Measurements from ENCODE around the gene SOX13.

The SOX13 gene

GRCh38 chr1:204130981-204131892, 58.3 kb downstream of the SOX13 start:
- DNase-seq (ENCODE audit: low read depth), result no peak

GRCh38 chr1:204131978-204132377, 59.1 kb downstream of the SOX13 start:
- DNase-seq (ENCODE audit: low read depth), result no peak

GRCh38 chr1:204132718-204133117, 59.8 kb downstream of the SOX13 start:
- DNase-seq (ENCODE audit: low read depth), result no peak

GRCh38 chr1:204134103-204134502, 61.2 kb downstream of the SOX13 start:
- no peak for DNase-seq (ENCODE audit: low read depth)

GRCh38 chr1:204136814-204137213, 63.9 kb downstream of the SOX13 start:
- no peak for DNase-seq (ENCODE audit: low read depth)

GRCh38 chr1:204139088-204139487, 66.2 kb downstream of the SOX13 start:
- DNase-seq (ENCODE audit: low read depth), result no peak

GRCh38 chr1:204139952-204140351, 67.0 kb downstream of the SOX13 start:
- DNase-seq (ENCODE audit: low read depth), result no peak

GRCh38 chr1:204141131-204141530, 68.2 kb downstream of the SOX13 start:
- DNase-seq (ENCODE audit: low read depth), result no peak

GRCh38 chr1:204142032-204142974, 69.4 kb downstream of the SOX13 start:
- no peak for DNase-seq (ENCODE audit: low read depth)

- DNase-seq (ENCODE audit: low read depth), result no peak
Observed at GRCh38 chr1:204143276-204144041, 70.5 kb downstream of the SOX13 start.

- no peak for DNase-seq (ENCODE audit: low read depth)
Observed at GRCh38 chr1:204145033-204145504, 72.2 kb downstream of the SOX13 start.

GRCh38 chr1:204146309-204146708, 73.4 kb downstream of the SOX13 start:
- DNase-seq (ENCODE audit: low read depth), result no peak

- no peak for DNase-seq (ENCODE audit: low read depth)
Observed at GRCh38 chr1:204146965-204147364, 74.0 kb downstream of the SOX13 start.

GRCh38 chr1:204147406-204148383, 74.8 kb downstream of the SOX13 start:
- DNase-seq (ENCODE audit: low read depth), result no peak

- no peak for DNase-seq (ENCODE audit: low read depth)
Observed at GRCh38 chr1:204149107-204149506, 76.2 kb downstream of the SOX13 start.

GRCh38 chr1:204149635-204150565, 77.0 kb downstream of the SOX13 start:
- DNase-seq (ENCODE audit: low read depth), result no peak

GRCh38 chr1:204150702-204151551, 78.0 kb downstream of the SOX13 start:
- DNase-seq (ENCODE audit: low read depth), result no peak

GRCh38 chr1:204151552-204152309, 78.8 kb downstream of the SOX13 start, which contains the start of gene ETNK2:
Gene ETNK2 (minus strand): TSS chr1:204152044. CDS start chr1:204151852, 192 bp downstream.
- DNase-seq (ENCODE audit: low read depth), result peak; percentile 45
